AG09319 (cell line): Measurements from ENCODE around the gene PARD3.

Source experiments
- DNase-seq: peaks from one replicate; pipeline ENCODE4 v3.0.0-alpha.2; 2010; ENCODE audit warnings: low read depth; ENCODE audit errors: extremely low read depth
- CTCF ChIP-seq: IDR thresholded peaks from 2 replicates; pipeline ENCODE4 v1.5.1; 2011; ENCODE audit warnings: low read depth, mild to moderate bottlenecking, inconsistent platforms, low read length, moderate library complexity

Gene PARD3

GRCh38 chr10:34658934-34659333, 156.2 kb downstream of the PARD3 start:
- no peak for DNase-seq
- no peak for TF ChIP-seq CTCF

GRCh38 chr10:34656661-34657060, 158.4 kb downstream of the PARD3 start:
- TF ChIP-seq CTCF, result no peak
- DNase-seq, result no peak

- peak; percentile 37 for DNase-seq
- TF ChIP-seq CTCF, result peak; percentile 74
Observed at GRCh38 chr10:34655286-34656170, 159.6 kb downstream of the PARD3 start.

GRCh38 chr10:34654211-34654610, 160.9 kb downstream of the PARD3 start:
- TF ChIP-seq CTCF, result no peak
- no peak for DNase-seq

GRCh38 chr10:34653530-34653929, 161.6 kb downstream of the PARD3 start:
- no peak for DNase-seq
- TF ChIP-seq CTCF, result no peak

GRCh38 chr10:34651416-34652195, 163.5 kb downstream of the PARD3 start:
- no peak for DNase-seq
- no peak for TF ChIP-seq CTCF

GRCh38 chr10:34650156-34650555, 164.9 kb downstream of the PARD3 start:
- DNase-seq, result no peak
- TF ChIP-seq CTCF, result no peak
